ENCODE measurements around the gene ARHGEF25.

DNA sequence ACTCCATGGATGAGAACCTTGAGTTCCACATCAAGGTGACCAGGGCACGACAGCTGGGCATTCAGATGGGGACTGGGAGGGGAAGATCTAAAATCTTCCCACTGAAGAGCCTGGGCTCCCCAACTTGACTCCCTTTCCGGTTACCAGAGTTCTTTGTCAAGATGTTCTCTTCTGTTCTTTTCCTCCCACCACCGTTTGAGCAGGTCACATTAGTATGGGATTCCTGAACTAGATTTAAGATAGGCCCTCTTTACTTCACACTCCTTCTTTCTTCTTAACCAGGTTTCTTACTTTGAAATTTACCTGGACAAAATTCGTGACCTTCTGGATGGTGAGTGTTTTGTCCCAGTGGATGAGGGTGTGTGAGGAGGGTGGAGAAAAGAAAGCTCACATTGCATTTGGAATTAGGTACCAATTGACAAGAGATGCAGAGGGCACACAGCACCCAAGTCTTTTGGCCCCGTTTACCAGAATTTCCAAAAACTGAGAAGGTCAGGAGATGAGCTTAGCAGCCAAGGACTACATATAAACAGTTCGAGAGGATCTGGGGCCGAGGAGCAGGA is 47.0 kb upstream of the ARHGEF25 start:
- TF ChIP-seq, protein P1, sequence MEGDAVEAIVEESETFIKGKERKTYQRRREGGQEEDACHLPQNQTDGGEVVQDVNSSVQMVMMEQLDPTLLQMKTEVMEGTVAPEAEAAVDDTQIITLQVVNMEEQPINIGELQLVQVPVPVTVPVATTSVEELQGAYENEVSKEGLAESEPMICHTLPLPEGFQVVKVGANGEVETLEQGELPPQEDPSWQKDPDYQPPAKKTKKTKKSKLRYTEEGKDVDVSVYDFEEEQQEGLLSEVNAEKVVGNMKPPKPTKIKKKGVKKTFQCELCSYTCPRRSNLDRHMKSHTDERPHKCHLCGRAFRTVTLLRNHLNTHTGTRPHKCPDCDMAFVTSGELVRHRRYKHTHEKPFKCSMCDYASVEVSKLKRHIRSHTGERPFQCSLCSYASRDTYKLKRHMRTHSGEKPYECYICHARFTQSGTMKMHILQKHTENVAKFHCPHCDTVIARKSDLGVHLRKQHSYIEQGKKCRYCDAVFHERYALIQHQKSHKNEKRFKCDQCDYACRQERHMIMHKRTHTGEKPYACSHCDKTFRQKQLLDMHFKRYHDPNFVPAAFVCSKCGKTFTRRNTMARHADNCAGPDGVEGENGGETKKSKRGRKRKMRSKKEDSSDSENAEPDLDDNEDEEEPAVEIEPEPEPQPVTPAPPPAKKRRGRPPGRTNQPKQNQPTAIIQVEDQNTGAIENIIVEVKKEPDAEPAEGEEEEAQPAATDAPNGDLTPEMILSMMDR (IDR thresholded peaks at IDR 0.05): no peak
- no peak for TF ChIP-seq EZH2 (IDR thresholded peaks at IDR 0.05; ENCODE audit: borderline replicate concordance, insufficient read depth, low read depth, low read length, poor library complexity, severe bottlenecking)

Measured in B cell (primary cell).